ENCODE measurements around the gene ITFG2. TPM values are rescaled to one million over a fixed set of nuclear protein-coding genes. Genes with fewer than 3 reads are reported as not detected.
"Not testable (repeated sequence)": the region's sequence is repeated elsewhere in the genome, so short reads cannot be mapped to it uniquely, and the experiment has no call there.

Gene ITFG2
- total and polyA plus RNA-seq, 2 experiments from 2014 or later: 30.4 to 45.5 TPM

DNA sequence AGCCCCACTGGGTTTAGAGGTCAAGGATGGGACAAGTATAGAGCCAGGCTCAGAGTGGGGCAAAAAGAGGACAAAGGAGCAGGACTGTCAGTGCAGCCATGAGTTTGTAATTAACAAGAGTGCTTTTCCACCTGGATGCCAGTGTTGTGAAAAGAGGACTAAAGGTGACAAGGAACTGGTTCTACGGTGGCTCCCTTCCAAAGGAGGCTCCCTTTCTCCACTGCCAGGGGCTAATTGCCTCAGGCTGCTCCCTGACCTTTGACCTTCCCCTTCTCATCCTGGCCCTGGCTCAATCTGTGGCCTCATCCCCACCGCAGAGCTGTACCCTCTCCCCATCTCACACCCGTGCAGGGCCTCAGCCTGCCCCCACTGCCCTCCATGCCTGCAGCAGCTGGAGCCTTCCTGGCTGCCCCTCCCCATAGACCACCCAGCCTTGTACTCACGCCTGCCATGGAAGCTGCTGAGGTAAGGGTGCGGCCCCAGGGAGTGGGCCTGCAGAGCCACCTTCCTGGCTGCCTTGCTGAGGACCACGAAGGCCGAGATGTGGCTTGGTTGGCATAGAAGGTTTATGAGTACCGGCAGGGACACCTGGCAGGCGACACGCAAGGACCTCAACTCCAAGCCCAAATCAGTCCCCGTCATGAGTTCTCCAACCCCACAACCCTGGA is 42.5 kb upstream of the ITFG2 start:
- Histone ChIP-seq H3K4me3 (no peak overlapping the region), H3K9me3 (ENCODE audit: low read depth) (no peaks in the 10 kb centered on the region), H3K27me3 (no peaks in the 10 kb centered on the region), H3K4me1 (ENCODE audit: low read depth) (no peaks in the 10 kb centered on the region), H3K36me3 (no peaks in the 10 kb centered on the region), H3K27ac (no peak overlapping the region)
- TF ChIP-seq, protein P1, sequence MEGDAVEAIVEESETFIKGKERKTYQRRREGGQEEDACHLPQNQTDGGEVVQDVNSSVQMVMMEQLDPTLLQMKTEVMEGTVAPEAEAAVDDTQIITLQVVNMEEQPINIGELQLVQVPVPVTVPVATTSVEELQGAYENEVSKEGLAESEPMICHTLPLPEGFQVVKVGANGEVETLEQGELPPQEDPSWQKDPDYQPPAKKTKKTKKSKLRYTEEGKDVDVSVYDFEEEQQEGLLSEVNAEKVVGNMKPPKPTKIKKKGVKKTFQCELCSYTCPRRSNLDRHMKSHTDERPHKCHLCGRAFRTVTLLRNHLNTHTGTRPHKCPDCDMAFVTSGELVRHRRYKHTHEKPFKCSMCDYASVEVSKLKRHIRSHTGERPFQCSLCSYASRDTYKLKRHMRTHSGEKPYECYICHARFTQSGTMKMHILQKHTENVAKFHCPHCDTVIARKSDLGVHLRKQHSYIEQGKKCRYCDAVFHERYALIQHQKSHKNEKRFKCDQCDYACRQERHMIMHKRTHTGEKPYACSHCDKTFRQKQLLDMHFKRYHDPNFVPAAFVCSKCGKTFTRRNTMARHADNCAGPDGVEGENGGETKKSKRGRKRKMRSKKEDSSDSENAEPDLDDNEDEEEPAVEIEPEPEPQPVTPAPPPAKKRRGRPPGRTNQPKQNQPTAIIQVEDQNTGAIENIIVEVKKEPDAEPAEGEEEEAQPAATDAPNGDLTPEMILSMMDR (IDR thresholded peaks at IDR 0.05; ENCODE audit: low read depth, low read length): no peak
- no peak for DNase-seq (ENCODE audit: low read depth in 1 of 2, low spot score in 1 of 2)

DNA sequence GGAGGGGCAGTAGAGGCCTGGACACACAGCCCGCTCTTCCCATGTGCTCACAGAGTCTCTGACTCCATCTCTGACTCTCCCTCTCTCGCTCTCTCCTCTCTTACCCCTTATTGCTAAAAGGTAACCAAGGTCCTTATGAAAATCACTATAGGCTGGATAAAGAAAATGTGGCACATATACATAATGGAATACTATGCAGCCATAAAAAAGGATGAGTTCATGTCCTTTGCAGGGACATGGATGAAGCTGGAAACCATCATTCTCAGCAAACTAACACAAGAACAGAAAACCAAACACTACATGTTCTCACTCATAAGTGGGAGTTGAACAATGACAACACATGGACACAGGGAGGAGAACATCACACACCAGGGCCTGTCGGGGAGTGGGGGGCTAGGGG is 41.9 kb upstream of the ITFG2 start:
- H3K4me1 ChIP-seq (ENCODE audit: low read depth); H3K36me3 ChIP-seq; H3K27ac ChIP-seq; H3K4me3 ChIP-seq; DNase-seq (ENCODE audit: low read depth in 1 of 2, low spot score in 1 of 2); H3K27me3 ChIP-seq; H3K9me3 ChIP-seq (ENCODE audit: low read depth): not testable (repeated sequence)

DNA sequence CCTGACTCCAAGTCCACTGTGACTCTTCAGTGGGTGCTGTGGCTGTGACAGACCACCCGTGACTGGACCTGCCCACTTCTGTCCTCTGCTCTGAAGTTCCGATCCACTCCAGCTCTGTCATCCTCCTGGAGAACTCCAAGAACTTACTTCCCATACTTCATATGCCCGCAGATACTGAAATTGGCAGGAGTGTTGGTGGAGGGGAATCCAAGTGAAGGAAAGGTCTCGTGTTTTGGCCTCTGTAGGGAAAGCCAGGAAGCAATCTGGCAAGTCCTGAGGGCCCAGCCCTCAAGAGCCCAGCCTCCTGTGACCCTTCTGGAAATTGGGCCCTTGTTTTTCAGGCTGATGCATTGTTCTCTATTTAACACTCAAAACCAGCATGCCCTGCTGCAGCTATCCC is 40.1 kb upstream of the ITFG2 start:
- no peaks in the 10 kb centered on the region for H3K4me1 ChIP-seq (ENCODE audit: low read depth)
- TF ChIP-seq, protein P1 (IDR thresholded peaks at IDR 0.05; ENCODE audit: low read depth, low read length): no peak
- no peaks in the 10 kb centered on the region for H3K27me3 ChIP-seq
- H3K36me3 ChIP-seq: no peaks in the 10 kb centered on the region
- no peaks in the 10 kb centered on the region for H3K9me3 ChIP-seq (ENCODE audit: low read depth)
- H3K4me3 ChIP-seq: no peak overlapping the region
- DNase-seq (ENCODE audit: low read depth in 1 of 2, low spot score in 1 of 2): no peak
- no peak overlapping the region for H3K27ac ChIP-seq

DNA sequence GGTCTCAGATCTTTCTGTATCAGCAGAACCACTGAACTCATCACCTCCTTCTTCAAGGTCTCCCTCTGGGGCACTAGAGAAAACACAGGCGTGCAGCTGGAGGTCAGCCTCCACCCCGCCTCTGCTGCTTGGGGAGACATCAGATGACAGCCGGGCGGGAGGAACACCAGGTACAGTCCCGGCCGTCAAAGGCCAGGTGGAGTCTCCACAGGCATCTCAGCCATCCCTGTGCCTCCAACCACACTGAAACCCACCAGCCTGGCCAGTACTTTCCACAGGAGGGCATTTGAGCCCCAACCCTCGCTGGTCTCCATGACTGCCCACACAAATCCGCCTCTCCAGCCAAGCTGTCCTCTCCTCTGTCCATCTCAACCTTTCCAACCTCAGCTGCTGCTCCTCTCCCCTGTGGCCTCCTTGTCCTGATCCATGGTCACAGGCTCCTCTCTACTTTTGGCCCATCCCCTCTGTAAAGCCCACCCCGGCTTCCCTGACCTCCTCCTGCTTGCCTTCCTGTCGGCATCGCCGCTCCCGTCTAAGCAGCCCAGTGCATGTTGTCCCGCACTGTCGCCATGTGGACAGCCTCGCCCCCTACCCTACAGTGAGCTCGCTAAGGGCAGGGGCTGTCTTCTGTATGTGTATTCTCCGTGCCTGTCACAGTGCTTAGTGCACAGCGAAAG is 39.1 kb upstream of the ITFG2 start:
- no peak overlapping the region for H3K27ac ChIP-seq
- TF ChIP-seq, protein P1 (IDR thresholded peaks at IDR 0.05; ENCODE audit: low read depth, low read length): no peak
- DNase-seq (ENCODE audit: low read depth in 1 of 2, low spot score in 1 of 2): no peak

DNA sequence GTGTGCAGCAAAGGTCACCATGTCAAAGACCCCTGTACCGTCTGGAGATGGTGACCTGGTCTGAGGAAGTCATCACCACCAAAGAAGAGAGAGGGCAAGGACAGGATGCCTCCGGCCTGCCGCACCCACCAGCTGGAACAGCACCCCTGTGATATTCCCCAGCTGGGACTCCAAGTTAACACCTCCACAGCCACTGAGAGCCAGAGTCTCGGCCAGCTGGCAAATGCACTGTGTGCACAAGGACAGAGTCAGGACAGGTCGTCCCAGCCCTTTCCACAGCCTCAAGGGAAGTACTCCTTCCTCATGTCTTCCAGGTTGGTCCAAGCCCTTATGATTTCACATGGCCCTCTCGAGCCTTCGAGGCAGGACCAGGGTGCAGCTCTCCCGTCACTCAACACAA is 37.0 kb upstream of the ITFG2 start:
- no peak for DNase-seq (ENCODE audit: low read depth in 1 of 2, low spot score in 1 of 2)
- H3K27me3 ChIP-seq: no peaks in the 10 kb centered on the region
- no peaks in the 10 kb centered on the region for H3K36me3 ChIP-seq
- TF ChIP-seq, protein P1 (IDR thresholded peaks at IDR 0.05; ENCODE audit: low read depth, low read length): no peak
- no peaks in the 10 kb centered on the region for H3K9me3 ChIP-seq (ENCODE audit: low read depth)
- H3K4me3 ChIP-seq: no peak overlapping the region
- H3K27ac ChIP-seq: no peak overlapping the region
- no peaks in the 10 kb centered on the region for H3K4me1 ChIP-seq (ENCODE audit: low read depth)

More for the DNA sequence above, 39.1 kb upstream of the ITFG2 start:
- Histone ChIP-seq H3K27me3 (no peaks in the 10 kb centered on the region), H3K4me1 (ENCODE audit: low read depth) (no peaks in the 10 kb centered on the region), H3K4me3 (no peak overlapping the region), H3K36me3 (no peaks in the 10 kb centered on the region), H3K9me3 (ENCODE audit: low read depth) (no peaks in the 10 kb centered on the region)

DNA sequence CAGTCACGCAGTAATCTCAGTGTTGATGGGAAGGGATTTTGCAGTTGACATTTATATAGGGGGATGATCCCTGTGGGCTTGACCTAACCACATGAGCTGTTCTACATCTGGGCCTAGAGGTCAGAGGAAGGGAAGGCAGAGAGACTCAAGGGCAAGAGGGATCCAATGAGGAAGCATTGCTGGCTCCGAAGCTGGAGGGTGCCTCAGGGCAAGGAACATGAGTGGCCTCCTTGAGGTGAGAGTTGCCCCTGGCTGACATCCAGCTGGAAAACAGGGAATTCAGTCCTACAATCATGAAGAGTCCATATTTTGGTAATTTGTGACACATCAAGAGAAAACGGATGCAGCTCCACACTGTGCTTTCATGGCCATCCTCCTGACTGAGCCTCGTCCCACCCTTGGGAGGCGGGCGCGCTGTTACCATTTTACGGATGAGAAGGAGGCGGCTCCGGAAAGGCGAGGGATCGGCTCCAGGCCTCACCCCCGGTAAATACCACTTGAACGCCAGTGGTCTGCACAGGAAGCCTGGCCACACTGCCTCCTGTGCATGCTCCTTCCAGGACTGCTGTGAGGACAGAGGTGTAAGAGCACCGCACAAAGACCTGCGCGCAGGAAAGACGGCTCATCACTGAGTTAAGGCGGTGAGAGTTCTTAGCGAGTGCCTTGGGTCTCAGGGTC is 36.2 kb upstream of the ITFG2 start:
- TF ChIP-seq, protein P1 (IDR thresholded peaks at IDR 0.05; ENCODE audit: low read depth, low read length): no peak
- Histone ChIP-seq H3K27ac (no peak overlapping the region), H3K36me3 (no peaks in the 10 kb centered on the region), H3K27me3 (no peaks in the 10 kb centered on the region), H3K9me3 (ENCODE audit: low read depth) (no peaks in the 10 kb centered on the region), H3K4me3 (no peak overlapping the region), H3K4me1 (ENCODE audit: low read depth) (no peaks in the 10 kb centered on the region)
- no peak for DNase-seq (ENCODE audit: low read depth in 1 of 2, low spot score in 1 of 2)
